ENCODE data around the gene CRHR2. TPM values are rescaled to one million over a fixed set of nuclear protein-coding genes. Genes with fewer than 3 reads are reported as not detected.
A peak's percentile ranks its signal among the peaks of the same experiment; 100 is the strongest.
"Not testable (repeated sequence)": the region's sequence is repeated elsewhere in the genome, so short reads cannot be mapped to it uniquely, and the experiment has no call there.

Gene CRHR2
- polyA plus RNA-seq, 2 of the 4 experiments (the other 2 are of a cell fraction): not detected

- no peak overlapping the region for H3K27ac ChIP-seq
- CTCF ChIA-PET: interaction anchor here (6.3 kb wide), 1 partner anchor 17 kb away, joined by 48 read pairs; no protein-coding TSS in a partner anchor
- peaks cover 31% of the 10 kb centered on the region for H3K9me3 ChIP-seq
- H3K4me3 ChIP-seq: no peak overlapping the region
- no peak for TF ChIP-seq EP300 (IDR thresholded peaks at IDR 0.05)
- POLR2A ChIA-PET: no interaction called here
- ATAC-seq (no peak), DNase-seq (ENCODE audit: low read depth in 1 of 2, low spot score in 1 of 2) (no peak), FAIRE-seq (no peak)
- no peak overlapping the region for H3K4me2 ChIP-seq
- peaks cover 6% of the 10 kb centered on the region; the same call in 2 of the 3 replicates for H3K4me1 ChIP-seq
Observed at GRCh38 chr7:30722671-30723070, 40.4 kb upstream of the CRHR2 start.

- FAIRE-seq (no peak), ATAC-seq (no peak), DNase-seq (ENCODE audit: low read depth in 1 of 2, low spot score in 1 of 2) (no peak)
- POLR2A ChIA-PET: no interaction called here
- Histone ChIP-seq H3K9me3 (peaks cover 36% of the 10 kb centered on the region), H3K4me2 (no peak overlapping the region), H3K4me3 (no peak overlapping the region), H3K4me1 (peaks cover 6% of the 10 kb centered on the region; the same call in 2 of the 3 replicates), H3K27ac (no peak overlapping the region)
- 0% methylated on average over 2 of the region's 2 CpGs for WGBS (ENCODE audit: missing lambda C conversion rate)
- CTCF ChIA-PET: interaction anchor here (6.3 kb wide), 1 partner anchor 18 kb away, joined by 48 read pairs; no protein-coding TSS in a partner anchor
- TF ChIP-seq POLR2A (IDR thresholded peaks at IDR 0.05; ENCODE audit: low read length) (no peak), ATOH8 (CRISPR knock-in tag; IDR thresholded peaks at IDR 0.05; ENCODE audit: low read depth) (no peak), HOXB5 (CRISPR knock-in tag; IDR thresholded peaks at IDR 0.05) (no peak), HOXA7 (CRISPR knock-in tag; IDR thresholded peaks at IDR 0.05) (no peak), ESRRA (IDR thresholded peaks at IDR 0.05; ENCODE audit: borderline replicate concordance, low read length) (no peak), HDAC2 (IDR thresholded peaks at IDR 0.05) (no peak), KDM1A (IDR thresholded peaks at IDR 0.05; ENCODE audit: low read depth) (no peak), EHMT2 (IDR thresholded peaks at IDR 0.05; ENCODE audit: low read depth) (no peak), SREBF2 (IDR thresholded peaks at IDR 0.05) (no peak), NPAS2 (CRISPR knock-in tag; IDR thresholded peaks at IDR 0.05; ENCODE audit: borderline replicate concordance) (no peak), RAD21 (conservative IDR thresholded peaks at IDR 0.05 in 1 of 2, IDR thresholded peaks at IDR 0.05 in 1 of 2) (no peak)
Observed at GRCh38 chr7:30722187-30722586, 39.9 kb upstream of the CRHR2 start.

GRCh38 chr7:30721211-30721610 is 39.0 kb upstream of the CRHR2 start:
- no peak overlapping the region for H3K4me3 ChIP-seq
- DNase-seq (ENCODE audit: low read depth in 1 of 2, low spot score in 1 of 2) (no peak), ATAC-seq (no peak), FAIRE-seq (no peak)
- H3K9me3 ChIP-seq: peaks cover 45% of the 10 kb centered on the region
- TF ChIP-seq KDM5A (IDR thresholded peaks at IDR 0.05) (no peak), JUNB (IDR thresholded peaks at IDR 0.05) (no peak)
- H3K27ac ChIP-seq: no peak overlapping the region
- ChIA-PET CTCF (interaction anchor here (1.3 kb wide), 1 partner anchor 18 kb away, joined by 3 read pairs; no protein-coding TSS in a partner anchor), POLR2A (no interaction called here)
- no peak overlapping the region for H3K4me2 ChIP-seq
- 24% methylated on average over 1 of the region's 1 CpG for WGBS (ENCODE audit: missing lambda C conversion rate)
- H3K4me1 ChIP-seq: no peaks in the 10 kb centered on the region

GRCh38 chr7:30719434-30719833 is 37.2 kb upstream of the CRHR2 start:
- H3K4me1 ChIP-seq; ATAC-seq; DNase-seq (ENCODE audit: low read depth in 1 of 2, low spot score in 1 of 2); H3K4me2 ChIP-seq; FAIRE-seq; H3K4me3 ChIP-seq; POLR2A ChIA-PET; H3K27ac ChIP-seq; CTCF ChIA-PET: not testable (repeated sequence)
- H3K9me3 ChIP-seq: peaks cover 45% of the 10 kb centered on the region
- 2% methylated on average over 2 of the region's 2 CpGs for WGBS (ENCODE audit: missing lambda C conversion rate)

- FAIRE-seq (no peak), DNase-seq (ENCODE audit: low read depth in 1 of 2, low spot score in 1 of 2) (peak in 1 of 2 experiments; percentile 27), ATAC-seq (peak in 1 of 2 experiments; percentile 52; a peak in 2 of 6 replicates)
- ChIA-PET POLR2A (no interaction called here), CTCF (interaction anchor here (2.4 kb wide), 1 partner anchor 24 kb away, joined by 13 read pairs; no protein-coding TSS in a partner anchor)
- 35% methylated on average over 2 of the region's 2 CpGs for WGBS (ENCODE audit: missing lambda C conversion rate)
- H3K4me3 ChIP-seq: no peak overlapping the region
- no peak overlapping the region for H3K27ac ChIP-seq
- H3K9me3 ChIP-seq: peaks cover 45% of the 10 kb centered on the region
- H3K4me1 ChIP-seq: no peaks in the 10 kb centered on the region
- no peak overlapping the region for H3K4me2 ChIP-seq
- TF ChIP-seq ZNF302 (CRISPR knock-in tag; IDR thresholded peaks at IDR 0.05) (no peak), FOSL2 (IDR thresholded peaks at IDR 0.05) (no peak), FOSL2 (CRISPR knock-in tag; IDR thresholded peaks at IDR 0.05) (peak; percentile 29; the same call in 1 of the 2 replicates)
Observed at GRCh38 chr7:30717181-30717580, 34.9 kb upstream of the CRHR2 start.

Data from A549 (cell line).